Adrenal gland (tissue), 12 donors: ENCODE measurements around the gene KLK15. TPM values are rescaled to one million over a fixed set of nuclear protein-coding genes. Genes with fewer than 3 reads are reported as not detected.

ENCODE experiments used
- DNase-seq, 7 donors: peaks; one replicate each; pipeline ENCODE4 v3.0.0-alpha.2; 2019 to 2020
- H3K27ac ChIP-seq, 5 donors: fragments of 200-600 bp; sonication (generic) in 4 of 5; 1 replicate in 3 of 5; 2 replicates in 2 of 5; pipeline versions ENCODE4 v1.5.1 to v1.8.0; 2016 to 2020; ENCODE audit warnings: mild to moderate bottlenecking in 1 of 5
- H3K27me3 ChIP-seq: fragments of 200-600 bp; 2 replicates; pipeline ENCODE4 v1.8.0; 2021
- H3K36me3 ChIP-seq, 2 donors: fragments of 200-600 bp; replicated peaks in 1 of 2; 1 replicate in 1 of 2; 2 replicates in 1 of 2; pipeline versions ENCODE4 v1.5.1 to v1.8.0; 2018 to 2022
- H3K4me1 ChIP-seq, 2 donors: fragments of 200-600 bp; replicated peaks in 1 of 2; 1 replicate in 1 of 2; 2 replicates in 1 of 2; pipeline versions ENCODE4 v1.5.1 to v1.8.0; 2018 to 2021
- H3K4me3 ChIP-seq, 4 donors: fragments of 200-600 bp; sonication (generic) in 3 of 4; one replicate each; pipeline ENCODE4 v1.5.1; 2016 to 2018
- H3K9me3 ChIP-seq, 3 donors: fragments of 200-600 bp; sonication (generic) in 1 of 3; replicated peaks in 1 of 3; 1 replicate in 2 of 3; 2 replicates in 1 of 3; pipeline versions ENCODE4 v1.5.1 to v1.8.0; 2016 to 2021
- POLR2A ChIP-seq, 2 donors: fragments of 450-650 bp; IDR thresholded peaks; one replicate each; pipeline ENCODE4 v1.6.1; 2017; ENCODE audit warnings: antibody characterized with exemption in 2 of 2, mild to moderate bottlenecking in 2 of 2, moderate library complexity in 1 of 2
- WGBS, 4 donors: extraction: QIAGEN DNeasy Blood & Tissue Kit in 2 of 4; methylation state at CpG; one replicate each; pipeline versions ENCODE4 v1.1.5 to v1.1.7; 2013 to 2017; 5-methylcytosine and 5-hydroxymethylcytosine counted together
- intact Hi-C, 2 donors: fragments of 100-400 bp; cut with DNase I; formaldehyde crosslinking; loops; one replicate each; pipeline versions ENCODE4 v1.14.1 to v1.15.0; 2022 to 2023
- polyA plus RNA-seq, 3 donors: library from polyadenylated mRNA; stranded (reverse); fragments of 200-250 nt in 2 of 3; fragments of 350-450 nt in 1 of 3; fragmentation: Illumina TruSeq in 1 of 3; extraction: RNeasy Lipid Tissue Mini Kit (QIAGEN cat#74804) in 1 of 3; gene quantifications; one replicate each; pipeline ENCODE4 v1.2.3, GENCODE V29; 2013 to 2014
- total RNA-seq, 9 donors: library from RNA; depleted of rRNA in 4 of 9; stranded (reverse); fragments of >200 nt in 4 of 9; fragments of 120-200 nt in 1 of 9; fragmentation: NEBNext Ultra II Directional in 1 of 9; extraction: Animal tissue kit (Norgen Biotek cat#: 25700) in 1 of 9; gene quantifications; one replicate each; pipeline versions ENCODE4 v1.1.0 to v1.2.4, GENCODE V29; 2013 to 2023
- TF ChIP-seq, protein P1 (sequence below), 6 experiments: fragments of 450-650 bp in 4 of 6; fragments of 200-600 bp in 2 of 6; sonication (generic) in 1 of 6; IDR thresholded peaks; 1 replicate in 5 of 6; 2 replicates in 1 of 6; pipeline versions ENCODE4 v1.5.1 to v1.8.0; 2016 to 2021; ENCODE audit warnings: antibody characterized with exemption in 6 of 6, mild to moderate bottlenecking in 2 of 6, moderate library complexity in 1 of 6
- donor health status: healthy with polysubstance abuse.
- donor health status: Bipolar disorder and iron deficiency.
- donor health status: DM: yes; HTN: yes; CAD: no.
- donor health status: DM: no; HTN: no; CAD: no.
- donor health status: DM: no; HTN: no; CAD: no.
- donor health status: DM: yes; HTN: yes; CAD: no.

The KLK15 gene
- total and polyA plus RNA-seq, 12 donors, result 0.15 to 5.1 (median 0.99) TPM; not detected in 2

DNA sequence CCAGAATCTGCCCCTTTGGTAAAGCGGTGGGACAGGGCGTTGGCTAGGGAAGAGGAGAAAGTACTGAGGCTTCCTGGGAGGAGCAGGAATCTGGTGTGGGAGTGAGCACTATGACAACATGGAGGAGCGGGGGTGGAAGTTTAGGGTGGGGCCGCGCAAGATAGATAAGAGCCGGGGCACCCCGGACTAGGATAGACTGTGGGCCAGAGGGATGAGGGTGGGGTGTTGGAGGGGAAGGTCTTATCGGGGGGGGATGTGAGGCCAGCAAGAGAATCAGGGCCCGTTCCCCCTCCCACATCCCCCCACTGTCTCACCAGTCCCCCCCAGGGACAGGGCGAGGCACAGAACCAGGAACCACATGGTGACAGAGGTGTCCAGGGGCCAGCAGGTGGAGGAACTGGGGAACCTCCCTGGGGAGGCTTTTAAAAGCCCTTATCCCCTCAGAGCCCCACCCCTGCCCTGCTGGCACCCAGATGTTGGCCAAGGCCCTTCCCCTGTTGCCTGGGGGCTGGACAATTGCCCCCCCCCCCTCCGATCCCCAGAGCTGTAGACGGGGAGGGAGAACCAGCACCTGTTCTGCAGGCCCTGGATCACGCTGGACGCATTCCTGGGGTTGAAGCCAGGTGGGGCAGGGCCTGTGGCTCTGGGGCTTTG, 9.9 kb downstream of the KLK15 start, which contains the start of gene KLK1:
TSS of gene KLK1 (minus strand) at position 399 of the 654 bp plus-strand sequence. CDS start at position 360, 39 bp downstream.
- 70 to 81% (median 78%) methylated on average over 9 to 14 of the region's 14 CpGs for WGBS, 4 donors
- peaks cover 25% of the 10 kb centered on the region for H3K27me3 ChIP-seq
- TF ChIP-seq, protein P1, sequence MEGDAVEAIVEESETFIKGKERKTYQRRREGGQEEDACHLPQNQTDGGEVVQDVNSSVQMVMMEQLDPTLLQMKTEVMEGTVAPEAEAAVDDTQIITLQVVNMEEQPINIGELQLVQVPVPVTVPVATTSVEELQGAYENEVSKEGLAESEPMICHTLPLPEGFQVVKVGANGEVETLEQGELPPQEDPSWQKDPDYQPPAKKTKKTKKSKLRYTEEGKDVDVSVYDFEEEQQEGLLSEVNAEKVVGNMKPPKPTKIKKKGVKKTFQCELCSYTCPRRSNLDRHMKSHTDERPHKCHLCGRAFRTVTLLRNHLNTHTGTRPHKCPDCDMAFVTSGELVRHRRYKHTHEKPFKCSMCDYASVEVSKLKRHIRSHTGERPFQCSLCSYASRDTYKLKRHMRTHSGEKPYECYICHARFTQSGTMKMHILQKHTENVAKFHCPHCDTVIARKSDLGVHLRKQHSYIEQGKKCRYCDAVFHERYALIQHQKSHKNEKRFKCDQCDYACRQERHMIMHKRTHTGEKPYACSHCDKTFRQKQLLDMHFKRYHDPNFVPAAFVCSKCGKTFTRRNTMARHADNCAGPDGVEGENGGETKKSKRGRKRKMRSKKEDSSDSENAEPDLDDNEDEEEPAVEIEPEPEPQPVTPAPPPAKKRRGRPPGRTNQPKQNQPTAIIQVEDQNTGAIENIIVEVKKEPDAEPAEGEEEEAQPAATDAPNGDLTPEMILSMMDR (IDR thresholded peaks at IDR 0.05), result no peak
- no peak for TF ChIP-seq POLR2A (IDR thresholded peaks at IDR 0.05)
- peaks cover 0 to 4% of the 10 kb centered on the region in 2 donors for H3K4me1 ChIP-seq
- intact Hi-C loops, result no loop called here
- no peak within 1 kb of the TSS for H3K27ac ChIP-seq
- H3K9me3 ChIP-seq, result no peaks in the 10 kb centered on the region
- no peak for DNase-seq
- H3K36me3 ChIP-seq, result no peaks in the 10 kb centered on the region
- no peak within 1 kb of the TSS for H3K4me3 ChIP-seq

DNA sequence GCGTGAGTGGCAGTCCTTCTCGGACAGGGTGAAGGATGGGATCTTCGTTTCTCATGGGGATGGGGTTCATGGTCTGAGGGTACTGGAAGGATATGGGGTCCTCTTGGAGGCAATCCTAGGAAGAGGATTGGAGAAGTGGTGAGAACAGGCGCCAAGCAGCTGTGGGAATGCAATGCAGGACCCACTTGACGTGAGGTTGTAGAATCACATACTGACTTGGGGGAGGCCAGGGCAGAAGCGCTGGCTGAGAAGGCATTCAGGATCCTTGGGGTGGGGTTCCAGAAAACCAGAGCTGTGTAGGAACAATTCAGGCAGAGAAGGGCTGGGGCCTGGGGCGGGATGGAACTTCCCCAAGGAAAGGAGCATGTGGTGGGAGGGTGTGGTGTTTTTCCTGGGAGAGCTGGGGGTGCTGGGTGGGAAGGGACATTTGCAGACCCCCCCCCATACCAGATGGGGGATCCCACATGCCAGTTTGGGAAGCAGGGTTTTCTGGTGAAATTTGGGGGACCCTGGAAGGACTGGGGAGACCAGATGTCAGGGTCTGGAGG, 10.6 kb downstream of the KLK15 start:
- peaks cover 31% of the 10 kb centered on the region for H3K27me3 ChIP-seq
- no peak for DNase-seq
- TF ChIP-seq, protein P1 (IDR thresholded peaks at IDR 0.05), result no peak
- no peak for TF ChIP-seq POLR2A (IDR thresholded peaks at IDR 0.05)
- H3K4me1 ChIP-seq, result peaks cover 0 to 11% of the 10 kb centered on the region in 2 donors
- 73 to 82% (median 80%) methylated on average over 7 of the region's 7 CpGs for WGBS, 4 donors
- no peak overlapping the region for H3K4me3 ChIP-seq
- intact Hi-C loops, result no loop called here
- no peak overlapping the region for H3K27ac ChIP-seq
- no peaks in the 10 kb centered on the region for H3K36me3 ChIP-seq
- no peaks in the 10 kb centered on the region for H3K9me3 ChIP-seq

DNA sequence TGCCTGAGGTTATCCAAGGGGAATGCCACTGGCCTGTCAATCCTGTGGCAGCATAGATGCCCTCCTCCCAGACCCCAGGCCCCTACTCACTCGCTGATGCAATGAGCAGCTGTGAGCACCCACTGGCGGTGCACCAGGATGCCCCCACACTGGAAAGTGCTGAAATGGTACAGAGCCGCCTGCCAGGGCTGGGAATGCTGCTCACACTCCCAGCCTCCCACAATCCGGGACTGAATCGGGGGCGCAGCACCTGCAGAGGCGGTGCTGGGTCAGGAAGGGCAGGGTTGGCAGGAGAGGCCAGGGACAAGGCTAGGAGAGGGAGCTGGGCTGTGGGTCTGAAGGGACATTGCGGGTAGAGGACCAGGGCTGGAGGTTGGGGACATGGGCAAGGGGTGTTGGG, 11.8 kb downstream of the KLK15 start:
- peaks cover 31% of the 10 kb centered on the region for H3K27me3 ChIP-seq
- no peaks in the 10 kb centered on the region for H3K9me3 ChIP-seq
- no peaks in the 10 kb centered on the region for H3K36me3 ChIP-seq
- no peak for DNase-seq
- H3K4me3 ChIP-seq, result no peak overlapping the region
- intact Hi-C loops, result no loop called here
- TF ChIP-seq, protein P1 (IDR thresholded peaks at IDR 0.05), result no peak
- 56 to 75% (median 72%) methylated on average over 7 to 8 of the region's 8 CpGs for WGBS, 4 donors
- H3K27ac ChIP-seq, result no peak overlapping the region
- peaks cover 0 to 11% of the 10 kb centered on the region in 2 donors for H3K4me1 ChIP-seq

DNA sequence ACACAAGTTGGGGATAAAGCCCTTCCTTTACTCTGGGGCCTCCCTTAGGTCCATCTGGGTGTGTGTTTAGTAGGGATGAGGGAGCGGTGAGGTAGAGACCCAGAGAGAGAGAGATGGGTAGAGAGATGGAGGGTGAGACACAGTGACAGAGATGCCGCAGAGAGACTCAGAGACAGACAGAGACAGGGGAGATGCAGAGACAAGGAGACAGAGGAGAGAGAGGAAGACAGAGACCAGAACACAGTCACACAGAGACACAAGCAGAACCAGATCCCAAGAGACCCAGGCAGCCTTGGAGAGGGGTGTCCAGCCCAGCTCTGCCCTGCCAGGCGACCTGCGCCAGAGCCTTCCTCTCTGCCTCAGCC, 12.1 kb downstream of the KLK15 start:
- intact Hi-C loops, result no loop called here
- Histone ChIP-seq H3K27me3 (peaks cover 31% of the 10 kb centered on the region), H3K4me3 (no peak overlapping the region), H3K27ac (no peak overlapping the region), H3K4me1 (peaks cover 0 to 11% of the 10 kb centered on the region in 2 donors), H3K36me3 (no peaks in the 10 kb centered on the region), H3K9me3 (no peaks in the 10 kb centered on the region)
- no peak for DNase-seq
- TF ChIP-seq, protein P1 (IDR thresholded peaks at IDR 0.05), result no peak
- TF ChIP-seq POLR2A (IDR thresholded peaks at IDR 0.05), result no peak
- WGBS, 4 donors, result 73 to 85% (median 81%) methylated on average over 4 of the region's 4 CpGs
